Measurements from ENCODE around the gene IGSF6.
"Not testable (repeated sequence)": the region's sequence is repeated elsewhere in the genome, so short reads cannot be mapped to it uniquely, and the experiment has no call there.

IGSF6 gene, protein sequence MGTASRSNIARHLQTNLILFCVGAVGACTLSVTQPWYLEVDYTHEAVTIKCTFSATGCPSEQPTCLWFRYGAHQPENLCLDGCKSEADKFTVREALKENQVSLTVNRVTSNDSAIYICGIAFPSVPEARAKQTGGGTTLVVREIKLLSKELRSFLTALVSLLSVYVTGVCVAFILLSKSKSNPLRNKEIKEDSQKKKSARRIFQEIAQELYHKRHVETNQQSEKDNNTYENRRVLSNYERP

DNA sequence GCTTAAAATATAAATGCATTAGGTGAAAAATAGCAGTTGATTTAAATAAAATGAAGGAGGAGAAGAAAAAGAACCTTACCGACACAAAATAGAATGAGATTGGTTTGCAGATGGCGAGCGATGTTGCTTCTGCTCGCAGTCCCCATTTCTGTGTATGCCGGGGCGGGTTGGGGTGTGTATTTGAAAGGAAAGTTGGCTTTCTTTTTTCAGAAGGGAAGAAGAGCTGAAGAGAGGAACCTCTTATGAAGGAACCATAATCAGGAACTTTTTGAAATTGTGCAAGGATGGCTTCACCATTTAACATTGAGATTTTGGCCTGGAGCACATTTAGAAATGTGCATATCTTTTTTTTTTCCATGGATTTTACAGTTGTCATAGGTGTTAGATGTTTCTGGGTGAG is at the start of gene IGSF6:
Gene IGSF6, minus strand, starts transcription at position 156 of the 400 bp plus-strand sequence. Its CDS starts 10 bp downstream, at position 146.
- DNase-seq: no peak

DNA sequence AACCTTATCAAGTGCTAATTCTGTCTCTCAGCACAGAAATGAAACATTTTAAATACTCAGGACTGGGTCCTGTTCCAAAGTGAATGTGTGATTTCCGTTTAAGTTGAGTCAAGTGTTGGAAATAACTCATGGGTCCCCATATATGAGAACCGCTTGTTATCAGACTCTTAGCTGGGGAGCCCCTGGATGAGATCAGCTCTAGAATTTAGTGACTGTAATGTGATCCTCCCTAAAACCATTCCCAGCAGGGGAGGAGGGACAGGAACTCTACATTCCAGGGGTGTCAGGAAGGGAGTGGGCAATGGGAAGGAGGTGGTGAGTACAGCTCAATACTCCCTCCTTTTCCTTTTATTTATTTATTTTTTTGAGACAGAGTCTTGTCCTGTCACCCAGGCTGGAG is 48.9 kb upstream of the IGSF6 start:
- no peak for DNase-seq

DNA sequence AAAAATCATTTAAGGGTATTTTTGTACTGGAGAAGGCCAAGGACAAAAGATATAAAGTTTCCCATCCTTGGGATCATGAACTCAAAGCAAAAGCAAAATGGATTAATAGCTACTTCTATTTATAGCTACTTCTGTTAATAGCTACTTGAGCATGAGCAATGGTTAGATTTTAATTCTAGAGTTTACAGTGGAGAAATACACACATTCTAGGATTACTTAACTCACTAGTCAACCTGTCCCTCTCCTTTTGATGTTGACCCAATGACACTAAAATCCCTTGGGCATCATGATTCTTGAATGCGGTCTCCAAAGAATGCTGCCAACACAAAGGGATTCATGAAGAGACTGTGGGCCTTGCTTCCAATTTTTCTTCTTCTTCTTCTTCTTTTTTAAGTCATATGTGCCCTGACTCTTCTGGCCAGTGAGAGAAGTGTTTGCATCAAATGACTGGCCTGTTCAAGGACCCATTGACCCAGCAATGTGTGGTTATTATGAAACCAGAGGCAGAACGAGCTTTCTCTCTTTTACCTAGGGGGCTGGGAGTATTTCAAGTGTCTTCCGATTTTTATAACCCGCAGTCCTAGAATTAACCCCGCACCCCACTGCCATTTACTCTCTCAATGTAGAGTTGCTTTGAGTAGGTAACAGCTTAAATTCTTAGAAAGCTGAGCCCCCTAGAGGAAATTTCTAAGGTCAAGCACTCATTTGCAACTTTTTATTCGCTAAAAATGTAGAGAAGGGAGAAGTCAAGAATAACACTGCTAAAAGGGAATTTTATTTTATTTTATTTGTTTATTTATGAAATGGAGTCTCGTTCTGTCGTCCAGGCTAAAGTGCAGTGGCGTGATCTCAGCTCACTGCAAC is 46.0 kb upstream of the IGSF6 start:
- no peak for DNase-seq

DNA sequence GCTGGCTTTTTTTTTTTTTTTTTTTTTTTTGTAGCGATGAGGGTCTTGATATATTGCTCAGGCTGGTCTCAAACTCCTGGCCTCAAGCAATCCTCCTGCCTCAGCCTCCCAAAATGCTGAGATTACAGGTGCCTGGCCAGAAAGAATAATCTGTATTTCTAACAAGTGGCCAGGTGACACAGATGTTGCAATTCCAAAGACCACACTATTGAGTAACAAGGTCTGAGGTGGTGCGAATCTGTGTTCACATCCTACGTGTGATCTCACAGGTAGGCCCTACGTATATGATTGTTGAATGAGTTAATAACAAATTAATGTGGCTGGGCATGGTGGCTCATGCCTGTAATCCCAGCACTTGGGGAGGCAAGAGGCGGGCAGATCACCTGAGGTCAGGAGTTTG is 44.6 kb upstream of the IGSF6 start:
- DNase-seq: no peak

GRCh38 chr16:21694609-21695008 is 42.2 kb upstream of the IGSF6 start:
- no peak for DNase-seq

- not testable (repeated sequence) for DNase-seq
Observed at GRCh38 chr16:21690967-21691366, 38.6 kb upstream of the IGSF6 start.

DNA sequence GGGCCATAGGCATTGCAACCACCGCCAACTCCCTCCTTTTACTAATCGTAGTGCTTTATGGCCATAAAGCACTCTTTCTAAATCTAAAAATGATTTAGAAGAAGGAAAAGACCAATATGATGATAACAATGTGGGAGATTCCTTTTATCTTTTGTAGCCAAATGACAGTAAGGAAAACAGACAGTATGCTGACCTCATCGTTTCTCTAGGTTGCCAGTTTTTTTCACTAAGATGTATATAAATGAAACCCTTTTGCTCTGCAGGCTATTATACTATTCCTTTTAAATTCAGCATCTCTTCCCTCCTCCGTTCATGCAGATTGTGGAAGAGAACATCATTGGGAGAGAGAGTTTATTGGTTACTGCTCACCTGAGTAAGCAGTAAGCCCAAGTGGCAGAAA is 36.7 kb upstream of the IGSF6 start:
- no peak for DNase-seq

DNA sequence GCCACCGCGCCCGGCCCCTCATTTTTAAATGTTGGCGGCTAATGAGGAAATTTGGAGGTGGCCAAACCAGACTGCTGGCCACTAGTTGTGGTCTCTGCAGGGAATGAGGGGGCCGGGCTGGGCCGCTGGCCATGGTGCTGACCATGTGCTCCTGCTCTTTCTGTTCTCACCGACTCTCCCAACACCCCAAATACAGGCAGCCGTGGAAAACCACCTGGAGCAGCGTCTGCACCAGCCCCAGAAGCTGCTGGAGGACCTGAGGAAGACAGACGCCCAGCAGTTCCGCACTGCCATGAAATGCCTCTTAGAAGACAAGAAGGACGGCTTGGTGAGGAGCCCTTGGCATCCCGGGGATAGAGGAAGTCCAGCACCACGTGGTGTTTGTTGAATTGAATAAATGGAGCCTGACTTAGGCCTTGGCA is 32.6 kb upstream of the IGSF6 start:
- DNase-seq: no peak

DNA sequence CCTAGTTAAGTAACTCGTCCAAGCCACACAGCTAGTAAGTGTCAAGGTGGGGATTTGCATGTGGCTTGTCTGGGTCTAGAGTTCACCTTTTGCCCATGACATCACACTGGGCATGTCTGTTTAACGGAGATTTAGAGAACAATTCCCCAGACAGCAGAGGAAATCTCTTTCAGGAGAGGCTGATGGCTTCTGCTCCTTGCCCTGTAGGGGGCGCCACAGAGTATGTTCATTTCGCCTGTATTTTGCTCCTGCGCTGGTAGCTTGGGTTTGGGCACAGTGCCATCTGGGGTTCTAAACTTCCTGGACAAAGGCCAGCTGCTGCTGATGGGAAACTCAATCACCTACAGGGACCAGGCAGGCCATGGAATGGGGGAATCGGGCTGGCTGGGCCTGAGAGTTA is 31.8 kb upstream of the IGSF6 start:
- DNase-seq: no peak

DNA sequence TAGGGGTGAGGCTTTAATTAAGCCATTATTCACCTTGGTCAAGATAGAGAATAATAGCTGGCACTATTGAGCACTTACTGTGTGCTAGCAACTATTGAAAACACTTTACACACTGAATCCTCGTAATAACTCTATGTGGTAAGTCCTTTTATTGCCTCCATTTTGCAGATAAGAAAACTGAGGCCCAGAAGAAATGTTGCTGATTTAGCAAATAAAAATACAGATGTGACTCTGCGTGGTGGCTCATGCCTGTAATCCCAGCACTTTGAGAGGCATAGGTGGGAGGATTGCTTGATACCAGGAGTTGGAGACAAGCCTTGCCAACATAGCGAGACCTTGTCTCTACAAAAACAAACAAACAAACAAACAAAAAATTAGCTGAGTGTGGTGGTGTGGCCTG is 30.8 kb upstream of the IGSF6 start:
- DNase-seq: no peak

DNA sequence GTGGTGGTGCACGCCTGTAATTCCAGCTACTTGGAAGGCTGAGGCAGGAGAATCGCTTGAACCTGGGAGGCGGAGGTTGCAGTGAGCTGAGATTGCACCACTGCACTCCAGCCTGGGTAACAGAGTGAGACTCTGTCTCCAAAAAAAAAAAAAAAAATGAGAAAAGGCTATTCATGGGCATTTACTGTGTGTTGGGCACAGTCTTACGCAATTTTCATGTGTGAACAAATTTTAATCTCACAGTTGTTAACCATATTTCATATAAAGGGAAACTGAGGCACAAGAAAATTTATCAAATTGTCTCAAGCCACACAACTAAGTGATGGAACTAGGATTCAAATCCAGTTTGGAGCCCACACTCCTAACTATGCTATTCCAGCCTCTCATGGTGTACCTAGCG is 28.3 kb upstream of the IGSF6 start:
- DNase-seq: not testable (repeated sequence)

GRCh38 chr16:21674456-21674855 is 22.0 kb upstream of the IGSF6 start:
- DNase-seq: not testable (repeated sequence)

DNA sequence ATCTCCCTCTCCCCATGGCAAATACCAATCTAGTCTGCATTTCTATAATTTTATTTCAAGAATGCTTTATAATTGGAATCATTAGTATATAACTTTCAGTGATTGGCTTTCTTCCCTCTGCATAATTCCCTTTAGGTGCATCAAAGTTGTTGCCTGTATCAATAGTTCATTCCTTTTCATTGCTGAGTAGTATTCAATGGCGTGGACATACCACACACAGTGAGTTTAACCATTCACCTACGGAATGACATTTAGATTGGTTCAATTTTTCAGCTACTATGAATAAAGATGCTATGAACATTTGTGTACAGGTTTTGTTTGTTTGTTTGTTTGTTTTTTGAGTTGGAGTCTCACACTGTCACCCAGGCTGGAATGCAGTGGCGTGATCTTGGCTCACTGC is 21.1 kb upstream of the IGSF6 start:
- DNase-seq: no peak

DNA sequence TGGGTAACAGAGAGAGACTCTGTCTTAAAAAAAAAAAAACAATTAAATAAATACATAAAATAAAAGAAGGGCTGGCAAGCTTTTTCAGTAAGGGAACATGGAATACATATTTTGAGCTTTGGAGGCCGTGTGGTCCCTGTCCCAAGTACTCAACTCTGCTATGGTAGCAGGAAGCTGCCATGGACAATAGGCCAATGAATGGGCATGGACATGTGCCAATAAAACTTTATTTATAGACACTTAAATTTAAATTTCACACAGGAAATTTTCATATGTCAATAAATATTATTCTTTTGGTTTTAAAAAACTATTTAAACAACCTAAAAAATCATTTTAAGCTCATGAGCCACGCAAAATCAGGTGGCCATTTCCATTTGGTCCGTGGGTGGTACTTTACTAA is 15.2 kb upstream of the IGSF6 start:
- no peak for DNase-seq

- DNase-seq: no peak
Observed at GRCh38 chr16:21666772-21667171, 14.4 kb upstream of the IGSF6 start.

DNA sequence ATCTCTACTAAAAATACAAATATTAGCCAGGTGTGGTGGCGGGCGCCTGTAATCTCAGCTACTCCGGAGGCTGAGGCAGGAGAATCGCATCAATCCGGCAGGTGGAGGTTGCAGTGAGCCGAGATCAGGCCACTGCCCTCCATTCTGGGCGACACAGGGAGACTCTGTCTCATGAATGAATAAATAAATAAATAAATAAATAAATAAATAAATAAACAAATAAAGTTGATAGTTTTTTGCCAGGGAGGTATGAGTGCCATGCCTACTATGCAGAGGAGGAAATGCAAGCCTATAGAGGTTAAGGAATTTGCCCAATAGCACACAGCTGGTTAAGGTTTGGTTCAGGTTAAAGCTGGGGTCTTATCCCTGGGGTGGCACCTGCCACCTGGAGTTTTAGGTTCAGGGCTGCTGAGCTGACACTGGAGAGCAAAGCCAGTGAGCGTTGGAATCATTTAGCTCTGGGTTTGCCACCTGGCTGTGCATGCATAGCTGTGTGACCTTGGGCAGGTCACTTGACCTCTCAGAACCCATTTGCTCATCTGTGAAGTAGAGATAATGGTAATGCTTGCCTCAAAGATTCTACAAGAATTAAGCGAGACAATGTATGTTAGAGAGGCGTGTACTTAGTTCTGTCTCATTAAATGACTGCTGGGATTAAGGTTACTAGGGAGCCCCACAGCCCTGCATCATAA is 12.5 kb upstream of the IGSF6 start:
- DNase-seq: no peak

- DNase-seq: no peak
Observed at GRCh38 chr16:21663889-21664647, 11.7 kb upstream of the IGSF6 start, which contains the start of gene OTOA. OTOA (plus strand) TSS chr16:21663968; CDS start chr16:21678515, 14,547 bp downstream.

- no peak for DNase-seq
Observed at GRCh38 chr16:21659124-21659523, 6.7 kb upstream of the IGSF6 start.

- no peak for DNase-seq
Observed at GRCh38 chr16:21656795-21657768, 4.7 kb upstream of the IGSF6 start.

GRCh38 chr16:21654881-21655280 is 2.5 kb upstream of the IGSF6 start:
- no peak for DNase-seq

- no peak for DNase-seq
Observed at GRCh38 chr16:21654466-21654865, 2.1 kb upstream of the IGSF6 start.

GRCh38 chr16:21653571-21653970 is 1.2 kb upstream of the IGSF6 start:
- DNase-seq: no peak
